C4-2B (cell line): Measurements from ENCODE around the gene CDH11.

Source experiments
- H3K27ac ChIP-seq: fragments of 450-650 bp; 2 replicates; pipeline ENCODE4 v1.5.1; 2017
- CTCF ChIP-seq: fragments of 450-650 bp; conservative IDR thresholded peaks from 2 replicates; pipeline ENCODE4 v1.5.1; 2017; ENCODE audit warnings: mild to moderate bottlenecking
- ZFX ChIP-seq: fragments of 450-650 bp; IDR thresholded peaks from 2 replicates; pipeline ENCODE4 v1.6.1; 2017

CDH11 gene

DNA sequence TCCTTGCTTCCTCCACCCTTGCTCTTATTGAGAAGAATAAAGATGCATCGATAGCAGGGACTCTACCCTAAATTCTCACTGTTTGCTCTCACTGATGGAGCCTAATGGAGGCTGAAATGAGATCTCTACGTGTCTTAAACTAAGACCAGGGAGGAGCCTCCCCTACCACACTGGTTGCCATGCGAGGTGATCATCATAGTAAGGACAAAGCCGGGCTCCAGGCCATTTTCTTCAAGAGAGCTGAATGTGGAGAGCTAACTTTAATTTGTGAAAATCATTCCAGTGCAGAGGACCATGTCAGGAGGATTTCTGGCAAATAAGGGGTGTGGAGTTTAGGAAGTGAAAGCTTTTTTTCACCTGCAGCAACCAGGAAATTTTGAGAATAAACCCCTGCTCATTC lies 5.6 kb downstream of the CDH11 start:
- H3K27ac ChIP-seq: no peak overlapping the region
- TF ChIP-seq CTCF (no peak), ZFX (no peak)

DNA sequence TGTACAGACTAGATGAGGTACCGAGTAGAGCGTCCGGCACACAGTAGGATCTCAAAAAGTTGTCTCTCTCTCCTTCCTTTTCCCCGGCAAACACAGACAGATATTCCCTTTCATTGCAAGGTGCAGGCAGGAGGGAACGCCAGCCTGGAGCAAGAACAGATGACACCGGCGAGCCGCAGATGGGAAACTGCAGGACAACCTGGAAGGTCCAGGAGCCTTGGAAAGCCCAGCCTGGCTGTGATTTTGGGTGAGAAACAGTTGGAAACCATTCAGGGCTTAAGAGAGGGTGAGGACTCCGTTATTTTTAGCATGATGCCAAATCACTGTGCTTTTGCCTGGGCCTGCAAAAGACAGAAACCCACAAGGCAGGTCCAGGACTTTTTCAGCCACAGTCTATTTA lies 7.3 kb downstream of the CDH11 start:
- no peak overlapping the region for H3K27ac ChIP-seq
- TF ChIP-seq CTCF (no peak), ZFX (no peak)

- TF ChIP-seq ZFX: no peak
- no peak for TF ChIP-seq CTCF
- H3K27ac ChIP-seq: no peak overlapping the region
Observed at GRCh38 chr16:65113441-65113840, 8.4 kb downstream of the CDH11 start.

DNA sequence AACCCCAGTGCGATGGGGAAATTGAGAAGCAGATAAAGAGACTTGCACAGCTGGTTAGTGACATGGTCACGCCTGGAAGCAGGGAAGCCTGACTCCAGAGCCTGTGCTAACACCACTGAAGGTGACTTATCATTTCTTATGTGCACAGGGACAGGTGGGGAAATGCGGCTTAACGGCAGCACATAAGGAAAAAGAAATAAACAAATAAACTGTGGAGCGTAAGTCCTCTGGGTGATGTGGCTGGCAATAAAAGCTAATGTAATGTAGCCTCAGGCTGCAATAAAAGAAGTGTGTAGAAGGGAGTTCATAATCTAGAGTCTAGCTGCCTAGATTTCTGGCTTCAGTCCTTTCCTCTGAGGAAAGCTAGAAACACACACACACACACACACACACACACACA lies 10.6 kb downstream of the CDH11 start:
- no peak overlapping the region for H3K27ac ChIP-seq
- no peak for TF ChIP-seq CTCF
- no peak for TF ChIP-seq ZFX

DNA sequence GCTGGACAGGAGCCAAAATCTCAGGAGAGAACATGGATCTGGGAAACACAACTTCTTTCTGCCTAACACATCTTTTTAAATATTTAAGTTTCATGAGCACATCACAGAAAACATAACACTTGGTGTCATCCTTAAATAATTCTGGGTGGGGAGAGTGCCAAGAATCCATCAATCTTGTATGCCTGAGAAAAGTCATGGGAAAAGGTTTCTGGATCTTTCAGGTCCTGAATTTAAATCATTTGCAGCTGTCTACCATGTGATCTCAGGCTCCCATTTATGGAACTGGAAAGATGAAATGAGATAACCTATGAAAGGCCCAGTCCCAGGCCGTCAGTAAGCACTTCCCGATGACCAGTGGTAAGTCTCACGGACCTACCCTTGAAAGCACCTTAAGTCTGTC lies 15.1 kb downstream of the CDH11 start:
- no peak overlapping the region for H3K27ac ChIP-seq
- TF ChIP-seq ZFX: no peak
- TF ChIP-seq CTCF: no peak

DNA sequence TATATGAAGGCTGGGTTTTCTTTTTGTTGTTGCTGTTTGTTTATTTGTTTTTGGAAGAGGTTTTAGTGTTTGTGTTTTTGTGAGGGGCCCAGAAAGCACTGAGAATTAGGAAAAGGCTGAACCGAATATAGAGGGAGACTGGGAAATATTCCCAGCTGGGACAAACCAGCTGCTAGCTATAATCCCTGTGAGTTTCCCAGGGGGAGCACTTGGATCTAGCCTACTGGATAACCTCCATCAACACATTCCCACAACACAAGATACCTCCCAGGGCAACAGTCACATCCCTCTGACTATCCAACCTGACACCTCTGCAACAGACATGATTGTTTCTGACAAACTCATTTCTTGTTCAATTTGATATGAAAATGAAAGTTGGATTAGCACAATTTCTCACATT lies 16.7 kb downstream of the CDH11 start:
- TF ChIP-seq CTCF: no peak
- TF ChIP-seq ZFX: no peak
- H3K27ac ChIP-seq: no peak overlapping the region

GRCh38 chr16:65104471-65104870 lies 17.4 kb downstream of the CDH11 start:
- H3K27ac ChIP-seq: no peak overlapping the region
- no peak for TF ChIP-seq CTCF
- TF ChIP-seq ZFX: no peak
